NCI-H2171 (cell line): ENCODE data around the gene TRIM3.

Source experiments
- DNase-seq: peaks from one replicate; lab custom pipeline; 2025; lab: John Stamatoyannopoulos, UW

Gene TRIM3

DNA sequence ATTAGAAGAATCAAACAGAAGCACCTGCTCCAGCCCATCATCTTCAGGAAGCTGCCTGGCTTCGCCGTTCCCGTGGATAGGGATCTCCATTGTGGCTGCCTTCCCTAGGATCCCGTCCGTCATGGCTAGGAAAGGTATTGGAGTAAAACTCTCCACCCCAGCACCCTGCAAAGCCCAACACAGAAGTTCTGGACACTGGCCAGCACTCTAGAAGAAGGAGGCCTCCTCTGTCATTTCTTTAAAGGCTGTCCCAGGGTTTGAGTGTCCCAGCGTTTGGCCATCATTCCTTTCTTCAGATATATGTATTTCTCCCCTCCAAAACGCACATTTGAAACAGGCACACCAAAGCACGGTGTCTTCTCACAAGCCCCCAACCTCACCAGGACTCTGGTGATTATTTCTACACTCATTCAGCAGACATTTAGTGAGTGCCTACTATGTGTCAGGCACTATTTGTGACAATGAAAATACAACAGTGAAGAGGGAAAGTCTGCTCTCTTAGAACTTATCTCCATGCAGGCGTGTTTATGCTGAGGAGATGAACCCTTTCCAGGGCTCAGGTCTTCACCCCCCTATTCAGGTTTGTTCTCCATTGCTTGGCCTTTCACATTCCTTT is 6.7 kb upstream of the TRIM3 start:
- no peak for DNase-seq

- no peak for DNase-seq
Measured at GRCh38 chr11:6476571-6476970, 2.8 kb upstream of the TRIM3 start.

DNA sequence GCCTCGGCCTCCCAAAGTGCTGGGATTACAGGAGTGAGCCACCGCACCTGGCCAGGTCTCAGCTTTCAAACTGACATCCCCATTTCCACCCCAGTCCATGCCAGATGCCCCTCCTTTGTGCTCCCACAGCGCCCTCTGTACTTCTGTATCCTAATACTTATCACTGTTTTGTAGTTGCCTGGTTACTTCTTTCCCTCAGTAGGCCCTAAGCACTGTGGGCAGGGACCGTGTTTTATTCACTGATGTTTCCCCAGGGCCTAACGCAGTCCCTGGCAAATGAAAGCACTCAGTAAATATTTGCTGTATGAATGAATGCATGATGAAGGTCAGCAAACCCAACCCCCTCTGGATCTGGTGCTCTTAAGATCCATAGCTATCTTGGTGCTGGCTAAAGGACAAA is 2.2 kb upstream of the TRIM3 start:
- no peak for DNase-seq

DNA sequence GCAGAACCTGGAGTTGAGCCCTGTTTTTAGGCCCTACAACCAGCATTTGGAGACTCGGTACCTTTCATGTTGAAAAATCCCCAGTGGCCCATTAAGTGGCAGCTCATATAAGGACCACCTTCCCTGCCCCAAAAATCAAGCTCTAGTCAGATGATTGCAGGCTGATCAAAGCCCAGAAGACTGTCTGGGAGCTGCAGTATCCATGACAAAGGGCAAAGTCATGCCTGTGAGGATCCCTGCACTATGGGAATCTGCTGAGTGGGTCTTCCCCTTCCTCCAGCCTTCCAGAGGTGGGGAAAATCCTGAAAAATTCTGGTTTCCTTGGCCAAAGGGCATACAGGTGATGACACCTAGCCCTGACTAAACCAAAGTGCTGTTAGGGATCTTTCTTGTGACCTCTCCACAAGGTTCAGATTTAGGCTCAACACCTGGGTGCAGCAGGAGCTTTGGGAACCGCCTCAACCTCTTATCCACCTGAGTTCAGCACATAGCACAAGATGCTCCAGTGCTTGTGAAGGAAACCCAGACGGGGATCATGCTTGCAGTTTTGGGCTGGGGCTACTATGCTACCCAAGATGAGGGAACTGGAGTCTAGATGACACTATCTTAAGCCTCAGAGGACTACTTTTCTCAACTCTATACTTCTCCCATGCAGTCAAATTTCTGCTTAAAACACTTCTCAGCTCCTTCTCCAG is 1.2 kb upstream of the TRIM3 start:
- DNase-seq, result no peak

GRCh38 chr11:6474413-6474792 is 662 bp upstream of the TRIM3 start:
- DNase-seq, result no peak

DNA sequence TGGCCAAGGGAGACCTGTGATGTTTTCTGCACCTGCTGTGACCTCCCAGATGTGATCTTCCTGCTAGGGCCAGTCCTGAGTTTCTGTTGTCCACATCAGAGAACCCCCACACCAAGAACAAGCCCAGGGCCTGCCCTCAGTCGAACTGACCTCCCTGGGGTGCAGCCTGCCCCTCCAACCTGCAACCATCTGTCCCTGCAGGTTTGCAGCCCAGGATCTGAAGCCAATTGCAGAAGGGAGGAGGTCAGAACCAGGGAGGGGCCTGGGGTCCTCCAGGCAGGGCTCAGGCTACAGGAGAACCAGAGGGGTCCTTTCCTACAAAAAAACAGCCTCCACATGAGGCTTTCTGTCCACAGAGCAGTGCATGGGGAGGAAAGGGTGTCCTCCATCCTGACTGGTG is 807 bp downstream of the TRIM3 start:
- DNase-seq, result no peak

GRCh38 chr11:6469599-6469998 is 4.1 kb downstream of the TRIM3 start:
- DNase-seq, result no peak

DNA sequence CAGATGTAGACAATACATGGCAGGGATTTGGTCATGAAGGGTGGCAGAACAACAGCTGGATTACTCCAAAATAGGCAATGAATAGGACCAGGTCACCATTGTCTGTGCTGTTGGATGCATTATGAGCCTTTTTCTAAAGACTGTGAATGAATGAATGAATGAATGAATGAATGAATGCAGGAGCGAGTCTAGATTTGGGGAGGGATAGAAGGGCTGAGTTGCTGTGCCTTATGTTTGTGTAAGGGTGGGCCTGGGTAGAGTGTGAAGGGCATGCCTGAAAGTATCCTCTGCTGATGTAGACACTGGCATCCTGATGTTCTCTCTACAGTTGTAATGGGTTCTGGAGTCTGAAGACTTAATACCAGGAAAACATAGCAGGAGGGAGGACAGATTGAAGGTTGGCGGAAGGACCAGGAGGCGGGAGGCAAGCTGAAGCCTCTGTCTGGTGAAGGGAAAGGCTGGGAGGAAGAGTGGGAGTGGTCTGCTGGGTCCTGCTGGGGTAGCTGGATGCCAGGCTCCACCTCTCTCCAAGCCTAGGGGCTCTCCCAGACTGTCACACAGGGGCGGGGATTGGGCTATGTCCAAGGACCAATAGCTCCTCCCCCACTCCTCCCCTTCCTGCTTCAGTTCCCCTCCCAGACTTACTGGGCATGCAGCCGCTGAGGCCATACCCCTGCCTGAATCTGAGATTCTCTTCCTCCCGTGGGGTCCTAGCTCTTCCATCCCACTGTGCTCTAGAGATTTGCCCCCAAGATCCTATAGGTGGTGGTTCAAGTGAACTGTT is 4.8 kb downstream of the TRIM3 start:
- no peak for DNase-seq

- no peak for DNase-seq
Measured at GRCh38 chr11:6459099-6459450, 14.7 kb downstream of the TRIM3 start.

GRCh38 chr11:6458352-6459098 is 15.2 kb downstream of the TRIM3 start:
- no peak for DNase-seq

- no peak for DNase-seq
Measured at GRCh38 chr11:6457581-6458320, 16.0 kb downstream of the TRIM3 start.

GRCh38 chr11:6456361-6457073 is 17.2 kb downstream of the TRIM3 start:
- DNase-seq, result no peak

DNA sequence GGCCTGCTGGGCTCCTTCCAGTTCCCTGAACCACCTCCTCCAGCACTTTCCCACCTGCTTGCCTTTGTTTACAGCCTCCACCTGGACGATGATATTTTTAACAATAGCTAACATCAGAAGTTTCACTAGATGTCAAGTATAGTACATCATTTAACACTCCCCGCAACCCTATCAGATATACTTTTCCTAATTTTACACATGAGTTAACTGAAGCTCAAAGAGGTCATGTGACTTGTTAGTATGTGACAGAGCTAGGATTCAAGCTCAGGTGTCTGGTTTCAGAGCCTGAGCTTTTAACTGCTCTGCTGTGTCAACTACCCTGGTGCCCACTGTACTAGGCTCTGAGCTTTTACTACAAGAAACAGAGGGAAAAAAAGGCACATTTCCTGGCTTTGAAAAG is 18.7 kb downstream of the TRIM3 start:
- no peak for DNase-seq

- no peak for DNase-seq
Measured at GRCh38 chr11:6453152-6453551, 20.6 kb downstream of the TRIM3 start.

DNA sequence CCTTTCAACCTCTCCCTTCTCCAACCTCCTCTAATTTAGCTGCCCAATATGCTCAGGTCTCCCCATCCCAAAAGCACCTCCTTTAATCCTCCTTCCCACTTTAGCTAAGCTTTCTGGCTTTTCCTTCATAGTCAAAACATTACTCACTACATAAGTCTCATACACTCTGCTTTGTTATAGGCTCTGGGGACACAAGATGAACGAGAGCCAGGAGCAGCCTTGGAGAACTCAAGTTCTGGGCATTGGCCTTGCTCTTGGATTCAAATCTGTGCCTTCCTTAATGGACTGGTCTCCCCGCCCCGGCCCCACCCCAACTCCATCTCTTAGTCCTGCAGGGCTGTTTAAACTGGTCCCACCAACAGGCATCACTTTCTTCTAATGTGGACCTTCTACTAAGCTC is 21.5 kb downstream of the TRIM3 start:
- DNase-seq, result no peak

- no peak for DNase-seq
Measured at GRCh38 chr11:6448574-6448973, 25.2 kb downstream of the TRIM3 start.

- no peak for DNase-seq
Measured at GRCh38 chr11:6443269-6444003, 30.3 kb downstream of the TRIM3 start.

- DNase-seq, result no peak
Measured at GRCh38 chr11:6442441-6442840, 31.3 kb downstream of the TRIM3 start.

- no peak for DNase-seq
Measured at GRCh38 chr11:6440906-6441358, 32.8 kb downstream of the TRIM3 start, which contains the start of gene HPX. HPX (minus strand) TSS chr11:6440987; CDS start chr11:6440963, 24 bp downstream.

GRCh38 chr11:6438979-6439571 is 34.7 kb downstream of the TRIM3 start:
- no peak for DNase-seq
